HCEC 1CT (cell line): ENCODE measurements around the gene KCP.
A peak's percentile ranks its signal among the peaks of the same experiment; 100 is the strongest.

ENCODE experiments used
- DNase-seq: peaks from one replicate; pipeline ENCODE4 v3.0.0-alpha.2; 2017

KCP gene

GRCh38 chr7:128838109-128838779 lies 72.3 kb downstream of the KCP start:
- DNase-seq, result no peak

GRCh38 chr7:128837521-128837921 lies 73.0 kb downstream of the KCP start:
- DNase-seq, result no peak

GRCh38 chr7:128836729-128837348 lies 73.7 kb downstream of the KCP start:
- no peak for DNase-seq

- no peak for DNase-seq
Observed at GRCh38 chr7:128835790-128836641, 74.5 kb downstream of the KCP start.

- no peak for DNase-seq
Observed at GRCh38 chr7:128835231-128835751, 75.2 kb downstream of the KCP start.

- no peak for DNase-seq
Observed at GRCh38 chr7:128833946-128834325, 76.6 kb downstream of the KCP start.

- DNase-seq, result peak; percentile 56
Observed at GRCh38 chr7:128833148-128833945, 77.2 kb downstream of the KCP start.

GRCh38 chr7:128832880-128833147 lies 77.7 kb downstream of the KCP start:
- DNase-seq, result no peak

- peak; percentile 21 for DNase-seq
Observed at GRCh38 chr7:128831994-128832879, 78.3 kb downstream of the KCP start.

- DNase-seq, result peak; percentile 46
Observed at GRCh38 chr7:128831178-128831993, 79.1 kb downstream of the KCP start.

- peak; percentile 59 for DNase-seq
Observed at GRCh38 chr7:128830231-128831177, 80.0 kb downstream of the KCP start, which contains the start of gene FLNC. Gene FLNC (plus strand): TSS chr7:128830406. CDS start chr7:128830638, 232 bp downstream.

GRCh38 chr7:128829391-128830166 lies 80.9 kb downstream of the KCP start:
- peak; percentile 45 for DNase-seq

- DNase-seq, result peak; percentile 80
Observed at GRCh38 chr7:128827971-128828711, 82.4 kb downstream of the KCP start.

GRCh38 chr7:128827248-128827958 lies 83.1 kb downstream of the KCP start:
- peak; percentile 80 for DNase-seq

- DNase-seq, result no peak
Observed at GRCh38 chr7:128826916-128827247, 83.6 kb downstream of the KCP start.
